GM18520 (cell line): ENCODE measurements around the gene SDK2.

Source experiments
- ATAC-seq: cut with Tn5 transposase; IDR thresholded peaks from one replicate; pipeline ENCODE4 v1.9.1; 2021; ENCODE audit not compliant: unreplicated experiment

Gene SDK2

GRCh38 chr17:73635101-73635817 is 9.0 kb downstream of the SDK2 start:
- ATAC-seq = no peak

- ATAC-seq = no peak
Observed at GRCh38 chr17:73634629-73635028, 9.6 kb downstream of the SDK2 start.

GRCh38 chr17:73633736-73634135 is 10.5 kb downstream of the SDK2 start:
- no peak for ATAC-seq

GRCh38 chr17:73632513-73632912 is 11.7 kb downstream of the SDK2 start:
- no peak for ATAC-seq

GRCh38 chr17:73630965-73631595 is 13.2 kb downstream of the SDK2 start:
- ATAC-seq = no peak

GRCh38 chr17:73630531-73630930 is 13.7 kb downstream of the SDK2 start:
- ATAC-seq = no peak

DNA sequence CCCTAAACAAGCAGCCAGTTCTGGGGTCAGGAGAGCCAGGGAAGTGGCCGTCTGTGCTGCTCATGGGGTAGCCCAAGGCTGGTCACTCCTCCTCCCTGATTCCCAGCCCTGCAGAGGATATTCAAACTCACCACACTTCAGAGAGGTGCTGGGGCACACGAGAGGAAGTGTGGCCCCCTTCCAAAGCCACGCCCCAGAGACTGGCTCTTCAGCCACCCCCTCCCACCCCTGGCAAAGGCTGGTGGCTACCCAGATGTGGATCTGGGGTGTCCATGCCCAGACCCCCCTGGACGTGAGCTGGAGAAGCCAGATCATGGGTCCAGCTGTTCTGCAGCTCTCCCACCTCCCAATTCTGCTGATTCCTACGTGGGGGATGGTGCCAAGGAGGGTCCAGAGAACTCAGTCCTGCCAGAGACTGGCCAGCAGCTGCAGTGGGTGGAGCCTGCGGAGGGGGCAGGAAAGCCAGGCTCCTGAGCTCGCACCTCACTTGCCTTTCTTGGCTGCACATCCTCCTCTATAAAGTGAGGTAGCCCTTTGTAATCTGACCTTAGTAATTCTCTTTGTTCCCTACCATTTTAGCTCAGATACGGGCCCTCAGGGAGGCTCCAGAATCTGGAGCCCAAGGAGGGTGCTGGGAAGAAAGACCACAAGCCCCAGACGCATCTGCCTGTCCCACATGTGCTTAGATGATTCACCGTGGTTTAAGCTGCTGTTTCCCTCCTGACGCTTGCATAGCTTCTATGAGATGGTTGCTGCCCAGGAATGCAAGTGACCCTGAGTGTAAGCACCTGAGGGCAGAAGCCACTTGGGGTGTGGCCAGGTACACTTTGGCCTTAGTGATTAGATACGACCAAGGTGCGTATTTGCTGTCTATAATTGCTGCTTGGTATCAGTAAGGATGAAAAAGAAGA is 15.3 kb downstream of the SDK2 start:
- no peak for ATAC-seq

DNA sequence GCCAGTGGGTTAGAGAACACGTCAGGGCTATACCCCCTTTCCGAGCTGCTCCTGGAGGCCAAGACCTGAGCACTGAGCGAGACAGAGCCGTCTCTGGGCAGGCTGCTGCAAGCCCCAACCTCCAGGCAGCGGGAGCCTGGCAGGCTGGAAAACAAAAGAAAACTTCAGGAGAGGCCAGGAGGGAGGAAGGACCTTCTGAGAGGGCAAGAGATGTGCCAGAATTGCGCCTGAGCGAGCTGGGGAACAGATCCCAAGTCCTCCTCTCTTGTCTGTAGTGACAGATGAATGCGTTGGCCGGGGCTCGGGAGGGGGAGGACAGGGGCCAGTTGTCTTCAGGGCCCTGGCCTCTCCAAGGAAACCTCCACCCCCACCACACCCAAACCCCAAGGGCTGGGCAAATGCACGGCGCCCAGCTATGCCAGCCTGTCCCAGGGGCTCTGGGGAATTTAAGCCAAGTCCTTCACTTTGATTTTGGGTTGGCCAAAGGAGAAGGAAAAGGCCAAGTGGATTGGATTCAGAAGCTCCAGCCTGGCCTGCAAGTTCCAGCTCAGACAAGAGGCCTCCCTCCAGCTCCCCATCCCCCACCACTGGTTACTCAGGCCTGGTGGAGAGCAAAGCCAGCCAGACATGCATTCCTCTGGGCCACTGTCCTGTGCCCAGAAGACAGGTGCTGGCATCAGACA is 18.1 kb downstream of the SDK2 start:
- ATAC-seq = no peak

DNA sequence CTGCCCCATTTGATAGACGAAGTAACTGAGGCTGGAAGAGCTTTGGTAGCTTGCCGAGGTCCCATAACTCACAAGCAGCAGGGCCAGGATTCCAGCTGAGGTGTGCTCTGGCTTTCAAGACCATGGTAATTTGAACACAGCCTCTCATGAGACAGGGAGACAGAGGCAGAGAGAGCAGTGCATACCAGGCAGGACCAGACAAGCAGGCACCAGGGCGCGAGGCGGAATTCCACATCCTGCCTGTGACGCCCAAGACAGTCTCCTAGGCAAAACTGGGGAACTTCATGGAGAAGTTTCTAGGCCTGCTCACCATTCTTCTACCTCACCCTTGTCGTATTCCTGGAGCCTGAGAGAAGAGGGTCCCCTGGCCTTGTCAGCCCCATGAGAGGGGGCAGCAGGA is 19.2 kb downstream of the SDK2 start:
- no peak for ATAC-seq

DNA sequence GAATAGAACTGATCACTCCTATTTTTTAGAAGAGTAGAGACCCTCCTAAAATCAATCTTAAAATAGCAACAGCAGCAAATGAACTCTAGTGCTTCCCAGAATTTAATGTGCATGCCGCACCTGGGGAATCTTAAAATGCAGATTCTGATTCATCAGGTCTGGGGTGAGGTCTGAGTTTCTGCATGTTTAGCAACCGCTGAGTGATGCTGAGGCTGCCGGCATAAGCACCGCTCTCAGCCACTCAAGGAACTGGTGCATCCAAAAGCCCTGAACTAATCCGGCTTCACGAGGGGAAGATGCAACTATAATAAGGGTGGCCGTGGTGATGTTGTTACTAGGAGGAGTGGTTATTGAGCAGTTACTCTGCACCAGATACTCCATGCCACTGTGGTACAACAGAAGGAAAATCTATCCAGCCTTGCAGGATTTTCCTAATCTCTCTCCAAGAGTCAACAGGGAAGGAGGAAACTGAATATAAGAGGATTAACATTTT is 19.7 kb downstream of the SDK2 start:
- ATAC-seq = no peak

DNA sequence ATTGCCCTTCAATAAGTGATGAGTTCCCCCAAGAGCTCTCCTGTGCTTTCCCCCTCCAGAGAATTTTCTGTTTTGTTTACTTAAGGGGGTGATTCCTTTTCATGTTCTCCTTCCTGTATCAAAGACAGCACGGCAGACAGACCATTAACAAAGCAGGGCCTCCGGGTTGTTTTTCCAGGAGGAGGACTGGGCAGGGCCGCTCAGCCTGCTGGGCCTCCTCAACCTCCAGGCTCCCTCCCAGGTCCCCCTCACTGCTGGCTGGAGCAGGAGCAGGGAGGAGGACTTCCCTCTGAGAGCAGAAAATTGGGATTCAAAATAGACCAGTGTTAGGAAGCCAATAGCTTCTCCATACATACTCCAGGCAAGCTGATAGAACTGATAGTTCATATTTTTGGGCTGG is 20.4 kb downstream of the SDK2 start:
- ATAC-seq = no peak

- no peak for ATAC-seq
Observed at GRCh38 chr17:73623247-73623646, 21.0 kb downstream of the SDK2 start.

DNA sequence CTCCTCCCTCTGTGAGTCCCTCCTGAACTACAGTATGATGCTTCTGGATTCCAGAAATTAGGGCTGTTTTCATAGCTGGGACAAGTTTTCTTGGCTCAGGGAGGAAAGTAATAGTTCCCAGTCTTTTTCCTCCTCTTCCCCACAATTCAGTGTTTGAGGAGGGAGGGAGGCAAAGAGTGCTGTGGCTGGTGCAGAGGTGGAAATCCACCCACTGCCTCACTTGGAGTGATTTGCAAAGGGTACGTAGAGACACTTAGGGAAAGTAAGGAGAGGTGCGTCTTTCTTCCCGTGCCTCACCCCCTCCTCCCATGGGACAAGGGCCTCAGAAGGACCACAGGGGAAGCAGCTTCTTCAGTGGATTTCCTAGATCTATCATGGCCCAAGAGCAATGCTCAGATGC is 21.9 kb downstream of the SDK2 start:
- no peak for ATAC-seq

DNA sequence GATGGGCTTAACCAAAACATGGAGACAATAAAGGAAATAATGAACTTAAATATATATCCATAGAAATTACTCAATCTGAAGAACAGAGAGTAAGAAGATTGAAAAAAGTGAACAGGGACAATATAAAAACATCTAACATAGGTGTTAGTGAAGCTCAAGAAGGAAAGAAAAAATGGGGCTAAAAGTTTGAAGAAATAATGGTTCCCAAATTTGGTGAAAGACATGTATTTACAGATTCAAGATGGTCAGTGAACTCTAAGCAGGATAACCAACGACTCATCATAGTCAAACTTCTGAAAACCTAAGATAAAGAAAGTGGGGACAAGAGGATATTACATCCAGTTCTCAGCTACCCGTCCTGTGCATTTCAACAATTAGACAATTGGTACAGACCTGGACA is 22.6 kb downstream of the SDK2 start:
- ATAC-seq = no peak

DNA sequence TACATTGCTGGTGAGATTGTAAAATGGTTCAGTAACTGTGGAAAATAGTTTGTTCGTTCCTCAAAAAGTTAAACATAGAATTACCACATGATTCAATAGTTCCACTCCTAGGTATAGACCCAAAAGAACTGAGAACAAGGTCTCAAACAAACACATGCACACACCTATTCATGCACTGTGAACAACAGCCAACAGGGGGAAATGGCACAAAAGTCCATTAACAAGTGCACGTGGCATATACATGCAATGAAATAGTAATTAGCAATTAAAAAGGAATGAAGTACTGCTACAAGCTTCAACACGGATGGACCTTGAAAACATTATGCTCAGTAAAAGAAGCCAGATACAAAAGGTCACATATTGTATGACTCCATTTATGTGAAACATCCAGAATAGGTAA is 23.8 kb downstream of the SDK2 start:
- no peak for ATAC-seq

DNA sequence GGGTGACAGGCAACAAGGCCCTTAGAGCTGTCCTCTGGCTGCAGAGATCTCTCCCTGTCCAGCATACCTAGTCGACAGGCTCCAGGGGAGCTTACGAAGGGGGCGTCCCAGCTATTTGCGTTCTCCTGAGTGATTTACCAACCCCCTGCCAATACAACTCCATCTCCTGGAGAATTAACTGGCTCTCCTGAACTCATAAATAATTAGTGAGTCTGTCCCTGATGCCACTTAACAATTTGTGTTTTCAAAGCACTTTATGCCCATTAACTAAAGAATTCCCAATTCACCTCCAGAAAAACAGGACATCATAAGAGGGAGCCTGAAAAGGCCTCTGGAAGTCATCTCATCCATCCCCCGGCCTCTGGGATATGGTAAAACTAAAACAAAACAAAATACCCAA is 26.7 kb downstream of the SDK2 start:
- no peak for ATAC-seq

DNA sequence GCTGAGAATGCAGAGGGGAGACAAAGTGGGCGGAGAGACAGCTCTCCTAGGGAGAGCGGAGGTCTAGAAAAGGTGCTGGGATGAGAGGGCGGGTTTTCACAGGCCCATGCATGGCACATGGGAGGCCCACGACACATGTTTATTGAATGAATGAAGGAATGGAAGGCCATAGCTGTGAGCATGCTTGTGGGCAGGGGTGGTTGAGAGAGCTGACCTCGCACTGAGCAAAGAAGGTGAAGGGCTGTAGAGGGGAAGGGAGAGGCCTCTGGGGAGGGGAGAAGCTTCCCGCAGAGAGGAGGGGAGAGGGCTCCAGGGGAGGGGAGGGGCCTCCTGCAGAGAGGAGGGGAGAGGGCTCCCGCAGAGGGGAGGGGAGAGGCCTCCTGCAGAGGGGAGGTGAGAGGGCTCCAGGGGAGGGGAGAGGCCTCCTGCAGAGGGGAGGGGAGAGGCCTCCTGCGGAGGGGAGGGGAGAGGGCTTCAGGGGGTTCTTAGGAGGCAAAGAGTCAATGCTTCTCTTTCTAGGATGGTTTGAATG is 27.3 kb downstream of the SDK2 start:
- no peak for ATAC-seq

DNA sequence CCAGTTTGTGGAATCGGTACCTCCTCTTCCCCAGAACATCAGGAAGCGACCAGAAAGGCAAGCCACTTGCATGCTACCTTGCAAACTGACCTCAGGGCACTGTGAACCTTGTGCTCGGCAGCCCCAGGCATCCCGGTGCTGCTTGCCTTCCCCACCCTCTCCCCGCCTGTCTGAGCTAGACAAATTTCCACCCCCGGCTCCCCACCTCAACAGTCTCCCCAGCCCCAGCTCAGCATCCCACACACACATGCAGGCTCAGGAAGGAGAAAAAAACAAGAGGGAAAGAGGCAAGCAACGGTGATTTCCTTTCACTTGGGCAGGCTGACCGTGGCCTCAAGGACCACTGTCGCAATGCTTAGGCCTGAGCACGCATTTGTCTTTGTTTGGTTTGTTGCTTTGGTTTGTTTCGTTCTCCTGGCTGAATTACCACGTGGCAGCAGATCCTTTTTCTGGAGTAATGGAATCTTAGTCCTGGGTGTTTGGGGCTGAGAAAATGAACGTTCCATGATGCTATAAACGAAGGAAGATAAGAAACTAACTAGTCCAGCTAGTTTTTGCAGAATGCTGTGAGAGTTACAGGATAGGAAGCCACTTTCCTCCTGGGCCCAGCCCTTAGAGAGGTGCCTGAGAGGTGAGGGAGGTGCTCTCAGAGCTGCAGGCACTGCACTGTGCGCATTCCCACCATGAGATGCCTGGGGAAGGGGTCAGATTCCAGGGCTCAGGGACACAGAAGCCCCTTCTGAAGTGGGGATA is 27.9 kb downstream of the SDK2 start:
- no peak for ATAC-seq

DNA sequence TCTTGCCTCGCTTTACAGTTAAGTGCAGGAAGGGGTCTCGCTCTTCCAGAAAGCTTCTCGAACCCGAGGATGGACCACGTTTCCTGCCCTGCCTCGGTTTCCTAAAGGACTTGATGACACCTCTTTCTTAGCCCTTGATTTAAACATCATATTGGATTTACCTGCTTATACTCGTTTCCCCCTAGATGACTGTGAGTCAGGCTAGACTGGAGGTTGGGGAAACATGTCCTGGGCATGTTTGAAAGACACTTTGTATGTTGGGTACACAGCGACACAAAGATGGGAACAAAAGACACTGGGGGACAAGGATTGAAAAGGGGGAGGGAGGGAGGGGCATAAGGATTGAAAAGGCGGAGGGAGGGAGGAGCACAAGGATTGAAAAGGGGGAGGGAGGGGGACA is 30.0 kb downstream of the SDK2 start:
- ATAC-seq = no peak
